Fibroblast of lung (primary cell): ENCODE data around the gene TYK2. TPM values are rescaled to one million over a fixed set of nuclear protein-coding genes. Genes with fewer than 3 reads are reported as not detected.

Experiments used
- DNase-seq, 2 donors: peaks; one replicate each; pipeline versions ENCODE4 v3.0.0 to v3.0.0-alpha.2; 2010; ENCODE audit warnings: low read depth in 2 of 2
- H2AFZ ChIP-seq: 2 replicates; pipeline ENCODE4 v1.5.1; 2012; ENCODE audit warnings: low read length, control low read depth, inconsistent platforms
- H3K27ac ChIP-seq: 2 replicates; pipeline ENCODE4 v1.5.1; 2011; ENCODE audit warnings: low read length, control low read depth; ENCODE audit not compliant: insufficient read depth
- H3K27me3 ChIP-seq: 2 replicates; pipeline ENCODE4 v1.5.1; 2011; ENCODE audit warnings: mild to moderate bottlenecking, low read length; ENCODE audit not compliant: control insufficient read depth, insufficient read depth
- H3K36me3 ChIP-seq: 2 replicates; pipeline ENCODE4 v1.5.1; 2011; ENCODE audit warnings: low read length; ENCODE audit not compliant: control insufficient read depth, insufficient read depth
- H3K4me1 ChIP-seq: 2 replicates; pipeline ENCODE4 v1.5.1; 2011; ENCODE audit warnings: low read length; ENCODE audit not compliant: control insufficient read depth, insufficient read depth; ENCODE audit errors: extremely low read depth
- H3K4me2 ChIP-seq: 2 replicates; pipeline ENCODE4 v1.5.1; 2011; ENCODE audit warnings: low read length, control low read depth; ENCODE audit not compliant: insufficient read depth; ENCODE audit errors: extremely low read depth
- H3K4me3 ChIP-seq, 4 experiments: fragments of 200-600 bp in 1 of 4; sonication (generic) in 1 of 4; replicated peaks in 1 of 4; 2 replicates each; pipeline ENCODE4 v1.5.1; 2011 to 2016; ENCODE audit warnings: low read length in 4 of 4, low read depth in 3 of 4, mild to moderate bottlenecking in 3 of 4, control low read depth in 2 of 4, inconsistent platforms in 1 of 4, mixed read lengths in 1 of 4; ENCODE audit not compliant: insufficient read depth in 1 of 4; ENCODE audit errors: control extremely low read depth in 1 of 4
- H3K79me2 ChIP-seq: 2 replicates; pipeline ENCODE4 v1.5.1; 2012; ENCODE audit warnings: mild to moderate bottlenecking, low read length, inconsistent platforms; ENCODE audit not compliant: control insufficient read depth, insufficient read depth
- H3K9ac ChIP-seq: 2 replicates; pipeline ENCODE4 v1.5.1; 2011; ENCODE audit warnings: mild to moderate bottlenecking, low read length, control low read depth; ENCODE audit not compliant: insufficient read depth
- H3K9me3 ChIP-seq: 2 replicates; pipeline ENCODE4 v1.5.1; 2012; ENCODE audit warnings: low read depth, low read length; ENCODE audit not compliant: control insufficient read depth, insufficient read depth
- H4K20me1 ChIP-seq: 2 replicates; pipeline ENCODE4 v1.5.1; 2011; ENCODE audit warnings: low read length; ENCODE audit not compliant: control insufficient read depth, insufficient read depth; ENCODE audit errors: extremely low read depth
- EZH2 ChIP-seq: IDR thresholded peaks from 2 replicates; pipeline ENCODE4 v1.5.1; 2012; ENCODE audit warnings: low read length, control low read depth, mild to moderate bottlenecking; ENCODE audit errors: missing control alignments
- polyA plus RNA-seq, 2 donors: library from polyadenylated mRNA; depleted of rRNA in 1 of 2; stranded (reverse) in 1 of 2; unstranded in 1 of 2; fragments of >200 nt; gene quantifications; 2 replicates each; pipeline ENCODE4 v1.2.1, GENCODE V29; 2011 to 2012; ENCODE audit warnings: missing spikeins in 1 of 2
- total RNA-seq: library from RNA; depleted of rRNA; stranded (reverse); fragments of >200 nt; gene quantifications from 2 replicates; pipeline ENCODE4 v1.2.1, GENCODE V29; 2014
- TF ChIP-seq, protein P1 (sequence below), 2 donors: IDR thresholded peaks in 1 of 2; conservative IDR thresholded peaks in 1 of 2; 1 replicate in 1 of 2; 2 replicates in 1 of 2; pipeline ENCODE4 v1.5.1; 2011 to 2012; ENCODE audit warnings: low read length in 2 of 2, control low read depth in 1 of 2, inconsistent platforms in 1 of 2, low read depth in 1 of 2, mild to moderate bottlenecking in 1 of 2

The TYK2 gene
- total and polyA plus RNA-seq, 2 donors (not counting 1 experiment from before 2014, with no cell fraction given), result 17.4 to 95.5 TPM

DNA sequence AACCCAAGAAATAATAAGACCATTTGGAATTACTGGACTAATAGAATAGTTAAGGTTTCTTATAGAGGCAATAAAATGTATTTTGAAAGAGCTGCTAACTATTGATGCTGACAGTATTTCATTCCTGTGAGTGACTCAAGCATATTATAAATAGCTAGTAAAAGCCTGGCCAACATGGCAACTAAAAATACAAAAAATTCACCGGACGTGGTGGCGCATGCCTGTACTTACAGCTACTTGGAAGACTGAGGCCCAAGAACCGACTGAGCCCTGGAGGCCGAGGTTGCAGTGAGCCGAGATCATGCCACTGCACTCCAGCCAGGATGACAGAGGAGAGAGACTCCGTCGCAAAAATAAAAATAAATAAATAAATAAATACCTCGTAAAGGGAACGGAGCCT is 35.6 kb downstream of the TYK2 start:
- H3K27me3 ChIP-seq, result no peaks in the 10 kb centered on the region
- TF ChIP-seq, protein P1, sequence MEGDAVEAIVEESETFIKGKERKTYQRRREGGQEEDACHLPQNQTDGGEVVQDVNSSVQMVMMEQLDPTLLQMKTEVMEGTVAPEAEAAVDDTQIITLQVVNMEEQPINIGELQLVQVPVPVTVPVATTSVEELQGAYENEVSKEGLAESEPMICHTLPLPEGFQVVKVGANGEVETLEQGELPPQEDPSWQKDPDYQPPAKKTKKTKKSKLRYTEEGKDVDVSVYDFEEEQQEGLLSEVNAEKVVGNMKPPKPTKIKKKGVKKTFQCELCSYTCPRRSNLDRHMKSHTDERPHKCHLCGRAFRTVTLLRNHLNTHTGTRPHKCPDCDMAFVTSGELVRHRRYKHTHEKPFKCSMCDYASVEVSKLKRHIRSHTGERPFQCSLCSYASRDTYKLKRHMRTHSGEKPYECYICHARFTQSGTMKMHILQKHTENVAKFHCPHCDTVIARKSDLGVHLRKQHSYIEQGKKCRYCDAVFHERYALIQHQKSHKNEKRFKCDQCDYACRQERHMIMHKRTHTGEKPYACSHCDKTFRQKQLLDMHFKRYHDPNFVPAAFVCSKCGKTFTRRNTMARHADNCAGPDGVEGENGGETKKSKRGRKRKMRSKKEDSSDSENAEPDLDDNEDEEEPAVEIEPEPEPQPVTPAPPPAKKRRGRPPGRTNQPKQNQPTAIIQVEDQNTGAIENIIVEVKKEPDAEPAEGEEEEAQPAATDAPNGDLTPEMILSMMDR (conservative IDR thresholded peaks at IDR 0.05 in 1 of 2, IDR thresholded peaks at IDR 0.05 in 1 of 2; ENCODE audit: low read depth in 1 of 2, low read length in 2 of 2), result no peak
- no peak for TF ChIP-seq EZH2
- H3K4me1 ChIP-seq, result peaks cover 2% of the 10 kb centered on the region
- no peak overlapping the region for H3K4me3 ChIP-seq
- no peak overlapping the region for H2AFZ ChIP-seq
- H3K4me2 ChIP-seq, result no peak overlapping the region
- peak in 1 of 2 donors; percentile 10 for DNase-seq
- no peaks in the 10 kb centered on the region for H4K20me1 ChIP-seq
- H3K27ac ChIP-seq, result no peak overlapping the region
- no peaks in the 10 kb centered on the region for H3K9me3 ChIP-seq
- no peaks in the 10 kb centered on the region for H3K79me2 ChIP-seq
- no peak overlapping the region for H3K9ac ChIP-seq
- H3K36me3 ChIP-seq, result no peaks in the 10 kb centered on the region

DNA sequence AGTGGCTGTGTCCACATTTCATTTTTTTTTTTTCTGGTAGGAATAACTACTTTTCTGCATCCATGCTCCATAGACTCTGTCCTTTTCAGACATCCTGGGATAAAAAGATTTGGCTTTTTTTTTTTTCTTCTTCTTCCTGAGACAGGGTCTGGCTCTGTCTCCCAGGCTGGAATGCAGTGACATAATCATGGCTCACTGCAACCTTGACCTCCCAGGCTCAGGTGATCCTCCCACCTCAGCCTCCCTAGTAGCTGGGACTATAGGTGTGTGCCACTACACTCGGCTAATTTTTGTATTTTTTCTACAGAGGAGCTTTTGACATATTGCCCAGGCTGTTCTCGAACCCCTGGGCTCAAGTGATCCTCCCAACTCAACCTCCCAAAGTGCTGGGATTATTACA is 36.9 kb downstream of the TYK2 start:
- no peaks in the 10 kb centered on the region for H3K79me2 ChIP-seq
- no peak overlapping the region for H3K4me3 ChIP-seq
- H3K9ac ChIP-seq, result no peak overlapping the region
- no peaks in the 10 kb centered on the region for H3K9me3 ChIP-seq
- no peak overlapping the region for H3K27ac ChIP-seq
- H3K4me1 ChIP-seq, result peaks cover 2% of the 10 kb centered on the region
- no peaks in the 10 kb centered on the region for H3K36me3 ChIP-seq
- no peak for TF ChIP-seq EZH2
- TF ChIP-seq, protein P1 (conservative IDR thresholded peaks at IDR 0.05 in 1 of 2, IDR thresholded peaks at IDR 0.05 in 1 of 2; ENCODE audit: low read depth in 1 of 2, low read length in 2 of 2), result no peak
- H3K4me2 ChIP-seq, result no peak overlapping the region
- no peak overlapping the region for H2AFZ ChIP-seq
- no peaks in the 10 kb centered on the region for H3K27me3 ChIP-seq
- no peaks in the 10 kb centered on the region for H4K20me1 ChIP-seq
- no peak for DNase-seq

DNA sequence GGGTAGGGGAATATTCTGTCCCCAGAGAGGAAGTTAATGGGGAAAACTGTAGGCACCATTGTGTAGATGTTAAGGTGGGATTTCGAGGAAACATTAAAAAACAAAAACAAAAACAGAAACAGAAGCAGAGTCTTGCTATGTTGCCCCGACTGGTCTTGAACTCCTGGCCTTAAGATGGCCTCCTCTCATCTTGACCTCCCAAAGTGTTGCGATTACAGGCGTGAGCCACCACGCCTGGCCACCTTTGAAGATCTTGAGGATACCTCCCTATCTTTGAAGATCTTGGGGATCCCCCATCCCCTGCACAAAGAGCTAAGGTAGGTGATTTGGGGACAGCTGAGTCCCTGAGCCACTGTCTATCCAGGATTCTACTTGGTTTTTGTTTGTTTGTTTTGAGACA is 40.4 kb downstream of the TYK2 start:
- Histone ChIP-seq H3K36me3 (no peaks in the 10 kb centered on the region), H2AFZ (no peak overlapping the region), H3K4me1 (peaks cover 2% of the 10 kb centered on the region), H3K79me2 (no peaks in the 10 kb centered on the region), H4K20me1 (no peaks in the 10 kb centered on the region), H3K27me3 (no peaks in the 10 kb centered on the region), H3K27ac (no peak overlapping the region), H3K9me3 (no peaks in the 10 kb centered on the region), H3K4me2 (no peak overlapping the region), H3K4me3 (no peak overlapping the region), H3K9ac (no peak overlapping the region)
- no peak for DNase-seq
- TF ChIP-seq, protein P1 (conservative IDR thresholded peaks at IDR 0.05 in 1 of 2, IDR thresholded peaks at IDR 0.05 in 1 of 2; ENCODE audit: low read depth in 1 of 2, low read length in 2 of 2), result no peak
- TF ChIP-seq EZH2, result no peak
